MM.1S (cell line): ENCODE results near the gene FDPS.

ENCODE experiments used
- EZH2 ChIP-seq: fragments of 300-600 bp; sonication (generic); optimal IDR thresholded peaks from 2 replicates; pipeline ENCODE3; 2017; ENCODE audit warnings: low read depth, mild to moderate bottlenecking, antibody characterized with exemption, low read length, mixed read lengths
- TF ChIP-seq, protein P1 (sequence below): fragments of 300-600 bp; sonication (generic); IDR thresholded peaks from 2 replicates; pipeline ENCODE4 v1.5.1; 2016; ENCODE audit warnings: antibody characterized with exemption, low read length, mixed read lengths

DNA sequence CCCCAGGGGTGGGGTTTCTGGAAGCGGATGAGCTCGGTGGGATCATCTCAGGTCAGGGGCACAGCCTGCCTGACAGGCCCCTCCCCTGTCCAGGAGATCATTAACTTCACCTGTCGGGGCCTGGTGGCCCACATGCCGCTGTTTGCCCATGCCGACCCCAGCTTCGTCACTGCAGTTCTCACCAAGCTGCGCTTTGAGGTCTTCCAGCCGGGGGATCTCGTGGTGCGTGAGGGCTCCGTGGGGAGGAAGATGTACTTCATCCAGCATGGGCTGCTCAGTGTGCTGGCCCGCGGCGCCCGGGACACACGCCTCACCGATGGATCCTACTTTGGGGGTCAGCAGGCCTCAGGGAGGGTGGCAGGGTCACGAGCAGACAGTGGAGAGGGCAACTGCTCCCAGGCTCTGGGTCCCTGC is 23.0 kb upstream of the FDPS start:
- TF ChIP-seq, protein P1, sequence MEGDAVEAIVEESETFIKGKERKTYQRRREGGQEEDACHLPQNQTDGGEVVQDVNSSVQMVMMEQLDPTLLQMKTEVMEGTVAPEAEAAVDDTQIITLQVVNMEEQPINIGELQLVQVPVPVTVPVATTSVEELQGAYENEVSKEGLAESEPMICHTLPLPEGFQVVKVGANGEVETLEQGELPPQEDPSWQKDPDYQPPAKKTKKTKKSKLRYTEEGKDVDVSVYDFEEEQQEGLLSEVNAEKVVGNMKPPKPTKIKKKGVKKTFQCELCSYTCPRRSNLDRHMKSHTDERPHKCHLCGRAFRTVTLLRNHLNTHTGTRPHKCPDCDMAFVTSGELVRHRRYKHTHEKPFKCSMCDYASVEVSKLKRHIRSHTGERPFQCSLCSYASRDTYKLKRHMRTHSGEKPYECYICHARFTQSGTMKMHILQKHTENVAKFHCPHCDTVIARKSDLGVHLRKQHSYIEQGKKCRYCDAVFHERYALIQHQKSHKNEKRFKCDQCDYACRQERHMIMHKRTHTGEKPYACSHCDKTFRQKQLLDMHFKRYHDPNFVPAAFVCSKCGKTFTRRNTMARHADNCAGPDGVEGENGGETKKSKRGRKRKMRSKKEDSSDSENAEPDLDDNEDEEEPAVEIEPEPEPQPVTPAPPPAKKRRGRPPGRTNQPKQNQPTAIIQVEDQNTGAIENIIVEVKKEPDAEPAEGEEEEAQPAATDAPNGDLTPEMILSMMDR = no peak
- no peak for TF ChIP-seq EZH2
